IMR-90 (cell line): ENCODE data around the gene AKAP1. TPM values are rescaled to one million over a fixed set of nuclear protein-coding genes. Genes with fewer than 3 reads are reported as not detected.

ENCODE experiments used
- ATAC-seq: fragments of 200-7000 bp; cut with Tn5 transposase; 2 replicates; pipeline ENCODE4 v1.9.1; 2020; ENCODE audit warnings: low read depth, mild to moderate bottlenecking, moderate library complexity
- BruUV-seq: library from RNA; stranded (reverse); fragments of 400-500 nt; replicated peaks from 2 replicates; lab custom pipeline; 2021; lab: Mats Ljungman, UMichigan
- CTCF ChIA-PET: fragments of 300-600 bp; formaldehyde crosslinking; extraction: SDS; loops from one replicate; lab custom pipeline; 2021; ENCODE audit warnings: antibody characterized with exemption; lab: Yijun Ruan, JAX
- POLR2A ChIA-PET: fragments of 300-600 bp; sonication (Branson Sonifier 250); formaldehyde crosslinking; loops from one replicate; lab custom pipeline; 2022; ENCODE audit warnings: antibody characterized with exemption; ENCODE audit not compliant: unreplicated experiment; lab: Charles Lee
- DNase-seq: peaks from one replicate; pipeline ENCODE4 v3.0.0; 2013
- H2AFZ ChIP-seq: replicated peaks from 2 replicates; pipeline ENCODE3; 2013; ENCODE audit warnings: low read length, mild to moderate bottlenecking; ENCODE audit not compliant: poor library complexity
- H2AK5ac ChIP-seq: 2 replicates; pipeline ENCODE4 v1.6.1; 2013; ENCODE audit warnings: low read depth, low read length, inconsistent platforms
- H2AK9ac ChIP-seq: replicated peaks from 2 replicates; pipeline ENCODE3; 2013; ENCODE audit warnings: mild to moderate bottlenecking, low read depth, low read length, moderate library complexity; ENCODE audit not compliant: poor library complexity
- H2BK120ac ChIP-seq: 2 replicates; pipeline ENCODE4 v1.6.1; 2013; ENCODE audit warnings: low read depth, low read length, inconsistent platforms
- H2BK15ac ChIP-seq: 3 replicates; pipeline ENCODE4 v1.6.1; 2013; ENCODE audit warnings: low read depth, low read length, inconsistent platforms
- H2BK20ac ChIP-seq: 2 replicates; pipeline ENCODE4 v1.6.1; 2013; ENCODE audit warnings: low read depth, mild to moderate bottlenecking, inconsistent platforms, low read length, moderate library complexity
- H2BK5ac ChIP-seq: 2 replicates; pipeline ENCODE4 v1.6.1; 2013; ENCODE audit warnings: mild to moderate bottlenecking, low read depth, low read length, inconsistent platforms; ENCODE audit not compliant: poor library complexity, severe bottlenecking
- H3K14ac ChIP-seq: replicated peaks from 2 replicates; pipeline ENCODE4 v1.6.1; 2013; ENCODE audit warnings: low read depth, low read length, inconsistent platforms
- H3K18ac ChIP-seq: 2 replicates; pipeline ENCODE4 v1.6.1; 2013; ENCODE audit warnings: low read depth, low read length, control low read depth
- H3K23ac ChIP-seq: 2 replicates; pipeline ENCODE4 v1.6.1; 2013; ENCODE audit warnings: low read depth, low read length, inconsistent platforms
- H3K27ac ChIP-seq: 2 replicates; pipeline ENCODE4 v1.5.1; 2013; ENCODE audit warnings: mild to moderate bottlenecking, control low read depth, low read length; ENCODE audit not compliant: insufficient read depth
- H3K27me3 ChIP-seq: 2 replicates; pipeline ENCODE4 v1.6.1; 2013; ENCODE audit warnings: low read length; ENCODE audit not compliant: control insufficient read depth, insufficient read depth
- H3K36me3 ChIP-seq: 2 replicates; pipeline ENCODE4 v1.6.1; 2013; ENCODE audit warnings: low read length, mixed read lengths; ENCODE audit not compliant: control insufficient read depth, insufficient read depth
- H3K4ac ChIP-seq: 2 replicates; pipeline ENCODE4 v1.6.1; 2013; ENCODE audit warnings: low read depth, low read length, inconsistent platforms
- H3K4me1 ChIP-seq: 2 replicates; pipeline ENCODE4 v1.6.1; 2013; ENCODE audit warnings: low read length, mixed read lengths; ENCODE audit not compliant: control insufficient read depth, insufficient read depth
- H3K4me2 ChIP-seq: 2 replicates; pipeline ENCODE4 v1.6.1; 2013; ENCODE audit warnings: low read depth, mild to moderate bottlenecking, control low read depth, low read length, moderate library complexity
- H3K4me3 ChIP-seq: 2 replicates; pipeline ENCODE4 v1.5.1; 2013; ENCODE audit warnings: low read depth, mild to moderate bottlenecking, control low read depth, low read length, moderate library complexity; ENCODE audit not compliant: insufficient read depth
- H3K56ac ChIP-seq: 2 replicates; pipeline ENCODE4 v1.6.1; 2013; ENCODE audit warnings: low read length, inconsistent platforms; ENCODE audit not compliant: insufficient read depth; ENCODE audit errors: extremely low read depth
- H3K79me1 ChIP-seq, 2 experiments: 2 replicates each; pipeline ENCODE4 v1.6.1; 2013; ENCODE audit warnings: low read length in 2 of 2, inconsistent platforms in 1 of 2, low read depth in 1 of 2
- H3K9ac ChIP-seq: 2 replicates; pipeline ENCODE4 v1.6.1; 2013; ENCODE audit warnings: low read depth, low read length, control low read depth
- H3K9me1 ChIP-seq: 2 replicates; pipeline ENCODE4 v1.6.1; 2013; ENCODE audit warnings: low read length, inconsistent platforms; ENCODE audit not compliant: insufficient read depth
- H3K9me3 ChIP-seq: 2 replicates; pipeline ENCODE4 v1.6.1; 2013; ENCODE audit warnings: low read length; ENCODE audit not compliant: control insufficient read depth, insufficient read depth
- H4K20me1 ChIP-seq: 2 replicates; pipeline ENCODE4 v1.6.1; 2013; ENCODE audit warnings: low read length, inconsistent platforms; ENCODE audit not compliant: insufficient read depth
- H4K5ac ChIP-seq: 2 replicates; pipeline ENCODE4 v1.6.1; 2013; ENCODE audit warnings: mild to moderate bottlenecking, low read depth, low read length, control low read depth
- H4K8ac ChIP-seq, 2 experiments: 2 replicates each; pipeline ENCODE4 v1.6.1; 2013; ENCODE audit warnings: low read depth in 2 of 2, low read length in 2 of 2, control low read depth in 1 of 2, inconsistent platforms in 1 of 2
- H4K91ac ChIP-seq: 2 replicates; pipeline ENCODE4 v1.6.1; 2013; ENCODE audit warnings: low read depth, low read length, inconsistent platforms; ENCODE audit not compliant: insufficient read depth
- BHLHE40 ChIP-seq: fragments of 150-350 bp; IDR thresholded peaks from 2 replicates; pipeline ENCODE4 v1.6.1; 2016; ENCODE audit warnings: mild to moderate bottlenecking, low read depth, low read length
- CEBPB ChIP-seq: IDR thresholded peaks from 2 replicates; pipeline ENCODE4 v1.6.1; 2012; ENCODE audit warnings: low read depth, low read length, improper control_type of control experiment
- CHD1 ChIP-seq: IDR thresholded peaks from 2 replicates; pipeline ENCODE4 v1.6.1; 2012; ENCODE audit warnings: low read depth, low read length, improper control_type of control experiment
- CTCF ChIP-seq: conservative IDR thresholded peaks from 2 replicates; pipeline ENCODE4 v1.5.1; 2012; ENCODE audit warnings: mild to moderate bottlenecking, low read depth, low read length, improper control_type of control experiment
- ELK1 ChIP-seq: fragments of 150-350 bp; IDR thresholded peaks from 2 replicates; pipeline ENCODE4 v1.6.1; 2016; ENCODE audit warnings: low read depth, mild to moderate bottlenecking, low read length, moderate library complexity, borderline replicate concordance
- MAFK ChIP-seq: IDR thresholded peaks from 2 replicates; pipeline ENCODE4 v1.6.1; 2012; ENCODE audit warnings: low read depth, low read length, improper control_type of control experiment
- MAZ ChIP-seq: IDR thresholded peaks from 2 replicates; pipeline ENCODE4 v1.6.1; 2012; ENCODE audit warnings: low read depth, mild to moderate bottlenecking, low read length, improper control_type of control experiment, moderate library complexity, borderline replicate concordance
- MXI1 ChIP-seq: IDR thresholded peaks from 2 replicates; pipeline ENCODE4 v1.6.1; 2012; ENCODE audit warnings: low read depth, mild to moderate bottlenecking, low read length, moderate library complexity, borderline replicate concordance
- POLR2A ChIP-seq: IDR thresholded peaks from 2 replicates; pipeline ENCODE4 v1.6.1; 2012; ENCODE audit warnings: mild to moderate bottlenecking, low read depth, low read length
- RAD21 ChIP-seq: IDR thresholded peaks from 2 replicates; pipeline ENCODE4 v1.6.1; 2012; ENCODE audit warnings: low read length, improper control_type of control experiment
- RCOR1 ChIP-seq: IDR thresholded peaks from 2 replicates; pipeline ENCODE4 v1.6.1; 2012; ENCODE audit warnings: mild to moderate bottlenecking, low read length, improper control_type of control experiment; ENCODE audit not compliant: insufficient replicate concordance
- RFX5 ChIP-seq: IDR thresholded peaks from 2 replicates; pipeline ENCODE4 v1.8.0; 2012; ENCODE audit warnings: low read depth, mild to moderate bottlenecking, low read length, moderate library complexity
- SMC3 ChIP-seq: fragments of 150-350 bp; IDR thresholded peaks from 2 replicates; pipeline ENCODE4 v1.6.1; 2016; ENCODE audit warnings: low read depth, mild to moderate bottlenecking, antibody characterized with exemption, low read length, moderate library complexity
- USF2 ChIP-seq: fragments of 150-350 bp; IDR thresholded peaks from 2 replicates; pipeline ENCODE4 v1.6.1; 2017; ENCODE audit warnings: mild to moderate bottlenecking, antibody characterized with exemption, low read length, low read depth
- WGBS, 2 experiments: methylation state at CpG; one replicate each; pipeline versions ENCODE4 v1.1.5 to v1.1.7; 2013; ENCODE audit warnings: missing lambda C conversion rate in 2 of 2; ENCODE audit not compliant: insufficient read length in 1 of 2; ENCODE audit errors: extremely low coverage in 2 of 2; 5-methylcytosine and 5-hydroxymethylcytosine counted together
- dilution Hi-C: fragments of 300-500 bp; cut with HindIII; formaldehyde crosslinking; loops from one replicate; pipeline ENCODE4 v1.14.3; 2018; ENCODE audit warnings: low sequenced_read_pairs; ENCODE audit not compliant: unreplicated experiment
- in situ Hi-C: fragments of 300-500 bp; cut with MboI; formaldehyde crosslinking; loops from 3 replicates; pipeline ENCODE4 v1.14.3; 2019; ENCODE audit warnings: low sequenced_read_pairs, inconsistent platforms, mixed read lengths
- intact Hi-C: fragments of 100-400 bp; cut with micrococcal nuclease; formaldehyde crosslinking; loops from 2 replicates; pipeline ENCODE4 v1.10.0; 2022
- polyA plus RNA-seq, 3 experiments: library from polyadenylated mRNA; depleted of rRNA; stranded (reverse); fragments of >200 nt; gene quantifications; 2 replicates each; pipeline ENCODE4 v1.2.3, GENCODE V29; 2012; ENCODE audit warnings: low replicate concordance in 1 of 3
- total RNA-seq: library from RNA; depleted of rRNA; stranded (reverse); fragments of >200 nt; gene quantifications from 2 replicates; pipeline ENCODE4 v1.2.3, GENCODE V29; 2012

Gene AKAP1
- total and polyA plus RNA-seq, 2 of the 4 experiments (the other 2 are of a cell fraction), result 10.2 to 17.4 TPM

- Histone ChIP-seq H3K4me2 (no peak overlapping the region), H2AFZ (peak overlapping the region; percentile 77), H4K8ac (no peak overlapping the region), H2BK20ac (no peak overlapping the region), H4K91ac (no peak overlapping the region), H2AK5ac (no peak overlapping the region), H3K27ac (no peak overlapping the region), H2BK5ac (no peak overlapping the region), H3K9me3 (no peaks in the 10 kb centered on the region), H3K4me3 (no peak overlapping the region), H3K14ac (no peak overlapping the region), H3K56ac (no peak overlapping the region), H3K9me1 (peaks cover 10% of the 10 kb centered on the region; the same call in 1 of the 2 replicates), H2BK15ac (no peak overlapping the region), H3K4ac (no peak overlapping the region), H2AK9ac (peak overlapping the region; percentile 56), H3K4me1 (no peaks in the 10 kb centered on the region), H3K9ac (no peak overlapping the region), H3K27me3 (no peaks in the 10 kb centered on the region), H3K79me1 (no peaks in the 10 kb centered on the region), H2BK120ac (no peak overlapping the region), H3K23ac (no peak overlapping the region), H3K36me3 (peaks cover 14% of the 10 kb centered on the region), H3K18ac (no peak overlapping the region), H4K5ac (no peak overlapping the region), H4K20me1 (no peaks in the 10 kb centered on the region; the same call in 1 of the 2 replicates)
- intact Hi-C loops (no loop called here), in situ Hi-C loops (loop anchor here (25.0 kb wide), 1 partner anchor 998 kb away; no protein-coding TSS in a partner anchor), dilution Hi-C loops (no loop called here)
- ATAC-seq, result peak; percentile 79
- no peak for TF ChIP-seq CEBPB
- no peak for TF ChIP-seq BHLHE40
- TF ChIP-seq CTCF, result peak; percentile 53
- no peak for TF ChIP-seq SMC3
- no peak for TF ChIP-seq RFX5
- no peak for TF ChIP-seq RCOR1
- no peak for TF ChIP-seq USF2
- TF ChIP-seq CHD1, result no peak
- TF ChIP-seq ELK1, result no peak
- no peak for TF ChIP-seq POLR2A
- TF ChIP-seq RAD21, result peak; percentile 54
- TF ChIP-seq MAZ, result no peak
- no peak for TF ChIP-seq MXI1
- no peak for TF ChIP-seq MAFK
- DNase-seq, result peak; percentile 6
- WGBS, 2 experiments, result 17% methylated on average over 1 of the region's 13 CpGs; no CpG with 5 or more reads in 1 of the 2 experiments
- ChIA-PET POLR2A (no interaction called here), CTCF (interaction anchor here (0.6 kb wide), 1 partner anchor 77 kb away, joined by 3 read pairs; no protein-coding TSS in a partner anchor)
- BruUV-seq, result no TSS peak
These were observed 29.1 kb downstream of the AKAP1 start for GRCh38 chr17:57114085-57114673.
